ENCODE data around the gene MTMR3.

Gene MTMR3

DNA sequence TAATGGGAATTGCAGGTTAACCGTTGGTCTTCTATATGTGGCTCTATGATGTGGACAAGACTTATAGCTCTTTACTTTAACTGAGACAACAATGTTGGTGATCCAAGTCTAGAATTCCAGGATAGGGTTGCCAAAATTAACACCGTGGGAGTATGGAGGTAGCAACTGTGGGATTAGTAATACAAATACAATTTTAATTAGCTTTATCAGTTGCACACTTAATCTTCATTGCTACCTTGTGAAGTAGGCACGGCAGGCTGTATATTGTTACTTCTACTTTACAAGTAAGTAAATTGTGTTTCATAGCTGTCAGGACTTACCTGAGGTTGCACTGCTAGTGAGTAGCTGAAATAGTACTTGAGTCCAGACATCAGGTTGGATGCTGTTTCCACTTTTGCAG, 21.0 kb downstream of the MTMR3 start:
- H3K27ac ChIP-seq = no peak overlapping the region
- TF ChIP-seq, protein P1, sequence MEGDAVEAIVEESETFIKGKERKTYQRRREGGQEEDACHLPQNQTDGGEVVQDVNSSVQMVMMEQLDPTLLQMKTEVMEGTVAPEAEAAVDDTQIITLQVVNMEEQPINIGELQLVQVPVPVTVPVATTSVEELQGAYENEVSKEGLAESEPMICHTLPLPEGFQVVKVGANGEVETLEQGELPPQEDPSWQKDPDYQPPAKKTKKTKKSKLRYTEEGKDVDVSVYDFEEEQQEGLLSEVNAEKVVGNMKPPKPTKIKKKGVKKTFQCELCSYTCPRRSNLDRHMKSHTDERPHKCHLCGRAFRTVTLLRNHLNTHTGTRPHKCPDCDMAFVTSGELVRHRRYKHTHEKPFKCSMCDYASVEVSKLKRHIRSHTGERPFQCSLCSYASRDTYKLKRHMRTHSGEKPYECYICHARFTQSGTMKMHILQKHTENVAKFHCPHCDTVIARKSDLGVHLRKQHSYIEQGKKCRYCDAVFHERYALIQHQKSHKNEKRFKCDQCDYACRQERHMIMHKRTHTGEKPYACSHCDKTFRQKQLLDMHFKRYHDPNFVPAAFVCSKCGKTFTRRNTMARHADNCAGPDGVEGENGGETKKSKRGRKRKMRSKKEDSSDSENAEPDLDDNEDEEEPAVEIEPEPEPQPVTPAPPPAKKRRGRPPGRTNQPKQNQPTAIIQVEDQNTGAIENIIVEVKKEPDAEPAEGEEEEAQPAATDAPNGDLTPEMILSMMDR (IDR thresholded peaks at IDR 0.05) = no peak
- TF ChIP-seq ZFX (IDR thresholded peaks at IDR 0.05; ENCODE audit: borderline replicate concordance) = no peak

DNA sequence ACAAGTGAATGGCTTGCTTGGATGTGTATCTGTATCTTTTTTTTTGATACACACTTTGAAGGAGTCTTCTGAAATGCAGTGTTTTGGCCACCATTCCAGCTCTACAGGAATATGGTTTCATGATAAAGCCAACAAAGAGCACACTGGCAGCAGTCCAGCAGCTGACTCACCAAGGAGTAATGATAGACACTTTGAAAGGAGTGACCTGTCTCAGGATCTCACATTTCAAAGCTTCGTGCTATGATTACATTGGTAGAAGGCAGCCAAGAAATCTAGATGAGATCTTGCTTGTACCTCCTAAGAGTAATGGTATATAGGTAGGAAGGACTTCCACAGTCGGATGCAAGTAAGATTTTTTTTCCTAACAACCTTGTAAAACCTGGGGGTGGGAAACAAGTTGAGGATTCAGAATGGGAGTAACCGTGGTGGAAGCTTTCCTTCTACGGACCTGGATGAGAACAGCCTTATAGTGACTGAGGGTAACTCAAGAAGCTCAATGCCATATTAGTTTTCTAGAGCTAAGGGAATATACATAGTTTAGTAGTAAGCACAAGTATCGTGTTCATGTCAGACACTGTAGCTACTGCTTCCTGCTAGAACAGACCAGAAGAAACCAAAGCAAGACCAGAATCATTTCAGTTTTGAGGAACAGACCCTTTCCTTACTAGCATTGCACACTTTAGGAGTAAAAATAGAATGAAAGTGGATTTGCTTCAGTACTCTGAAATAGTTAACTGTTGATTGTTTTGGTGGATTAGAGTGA, 25.0 kb downstream of the MTMR3 start:
- peak overlapping the region; percentile 62 for H3K27ac ChIP-seq
- TF ChIP-seq, protein P1 (IDR thresholded peaks at IDR 0.05) = no peak
- TF ChIP-seq ZFX (IDR thresholded peaks at IDR 0.05; ENCODE audit: borderline replicate concordance) = no peak

DNA sequence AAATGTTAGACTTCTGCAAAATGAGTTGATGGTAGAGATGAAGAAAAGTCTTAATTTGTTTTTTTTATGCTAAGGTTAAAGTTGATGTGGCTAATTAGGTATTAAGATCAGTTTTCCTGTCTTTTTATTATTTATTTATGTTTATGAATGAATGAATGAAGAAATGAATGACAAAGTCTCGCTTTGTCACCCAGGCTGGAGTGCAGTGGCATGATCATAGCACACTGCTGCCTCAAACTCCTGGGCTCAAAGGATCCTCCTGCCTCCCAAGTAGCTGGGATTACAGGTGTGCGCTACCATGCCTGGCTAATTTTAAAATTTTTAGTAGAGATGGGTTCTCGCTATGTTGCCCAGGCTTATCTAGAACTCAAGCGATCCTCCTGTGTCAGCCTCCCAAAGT, 29.2 kb downstream of the MTMR3 start:
- TF ChIP-seq, protein P1 (IDR thresholded peaks at IDR 0.05) = no peak
- no peak for TF ChIP-seq ZFX (IDR thresholded peaks at IDR 0.05; ENCODE audit: borderline replicate concordance)
- no peak overlapping the region for H3K27ac ChIP-seq

DNA sequence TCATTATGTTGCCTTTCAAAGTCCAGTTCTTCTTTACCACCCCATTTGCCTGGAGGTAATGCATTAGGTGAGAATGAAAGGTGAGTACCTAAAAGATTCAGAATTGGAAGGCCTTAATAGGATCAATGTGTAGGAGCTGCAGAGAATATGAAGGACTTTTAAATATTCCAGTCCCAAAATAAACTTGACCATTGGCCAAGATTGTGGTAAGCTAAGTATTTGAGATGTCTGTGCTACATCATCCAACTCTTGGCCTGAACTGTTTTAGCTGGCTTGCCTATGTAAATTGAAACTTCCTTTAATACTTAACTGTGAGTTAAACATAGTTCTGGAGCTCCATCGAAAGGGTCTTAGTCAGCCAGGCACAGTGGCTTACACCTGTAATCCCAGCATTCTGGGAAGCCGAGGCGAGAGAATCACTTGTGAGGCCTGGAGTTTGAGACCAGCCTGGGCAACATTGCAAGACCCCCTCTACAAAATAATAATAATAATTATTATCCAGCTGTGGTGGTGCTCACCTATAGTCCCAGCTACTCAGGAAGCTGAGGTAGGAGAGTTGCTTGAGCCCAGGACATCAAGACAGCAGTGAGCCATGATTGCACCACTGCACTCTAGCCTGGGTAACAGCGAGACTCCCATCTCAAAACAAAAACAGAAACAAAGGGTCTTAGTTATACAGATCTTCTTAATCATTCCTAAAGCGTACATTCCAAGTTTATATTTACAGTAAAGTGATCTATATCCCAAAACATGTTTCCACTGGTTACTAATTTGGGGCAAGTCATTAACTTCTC, 29.8 kb downstream of the MTMR3 start:
- no peak overlapping the region for H3K27ac ChIP-seq
- TF ChIP-seq ZFX (IDR thresholded peaks at IDR 0.05; ENCODE audit: borderline replicate concordance) = no peak
- TF ChIP-seq, protein P1 (IDR thresholded peaks at IDR 0.05) = no peak

DNA sequence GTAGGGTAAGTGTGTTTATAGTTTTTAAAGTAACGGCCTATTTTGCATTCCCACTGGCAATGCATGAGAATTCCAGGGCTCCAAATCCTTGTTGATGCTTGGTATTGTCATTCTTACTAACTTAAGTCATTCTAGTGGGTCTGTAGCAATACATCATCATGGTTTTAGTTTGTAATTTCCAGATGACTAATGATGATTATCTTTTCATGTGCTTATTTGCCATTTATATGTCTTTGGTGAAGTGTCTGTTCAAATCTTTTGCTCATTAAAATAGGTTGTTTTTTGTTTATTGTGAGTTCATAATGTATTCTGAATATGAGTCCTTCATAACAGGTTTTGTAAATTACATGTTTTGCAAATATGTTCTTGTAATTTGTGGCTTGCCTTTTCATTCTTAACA, 31.2 kb downstream of the MTMR3 start:
- H3K27ac ChIP-seq = no peak overlapping the region
- TF ChIP-seq, protein P1 (IDR thresholded peaks at IDR 0.05) = no peak
- no peak for TF ChIP-seq ZFX (IDR thresholded peaks at IDR 0.05; ENCODE audit: borderline replicate concordance)

DNA sequence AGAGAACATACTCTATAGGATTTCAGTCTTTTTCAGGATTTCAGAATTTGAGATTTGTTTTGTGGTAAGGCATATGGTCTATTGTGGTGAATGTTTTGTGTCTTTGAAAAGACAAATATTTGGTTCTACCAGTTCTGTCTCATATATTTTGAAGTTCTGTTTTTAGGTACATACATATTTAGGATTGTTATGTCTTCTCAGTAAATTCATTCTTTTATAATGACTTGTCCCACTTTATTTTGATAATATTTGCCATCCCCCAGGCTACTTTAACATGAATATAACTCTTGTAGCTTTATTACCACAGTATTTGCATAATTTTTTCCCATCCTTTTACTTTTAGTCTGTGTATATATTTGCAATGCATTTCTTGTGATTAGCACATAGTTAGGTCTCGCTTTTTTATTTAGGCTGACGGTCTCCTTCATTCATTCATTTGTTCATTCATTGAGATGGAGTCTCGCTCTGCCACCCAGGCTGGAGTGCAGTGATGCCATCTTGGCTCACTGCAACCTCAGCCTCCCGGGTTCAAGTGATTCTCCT, 32.1 kb downstream of the MTMR3 start:
- no peak overlapping the region for H3K27ac ChIP-seq
- TF ChIP-seq, protein P1 (IDR thresholded peaks at IDR 0.05) = no peak
- TF ChIP-seq ZFX (IDR thresholded peaks at IDR 0.05; ENCODE audit: borderline replicate concordance) = no peak

All from 22Rv1 (cell line).